Hepatocyte (in vitro differentiated cells): ENCODE data around the gene RIC1. TPM values are rescaled to one million over a fixed set of nuclear protein-coding genes. Genes with fewer than 3 reads are reported as not detected.

Experiments used
- DNase-seq: peaks from one replicate; pipeline ENCODE4 v3.0.0-alpha.2; 2016; ENCODE audit warnings: low spot score
- H2AFZ ChIP-seq: fragments of 200-600 bp; sonication (generic); 2 replicates; pipeline ENCODE4 v1.6.0; 2016; ENCODE audit warnings: antibody characterized with exemption, mild to moderate bottlenecking
- H3K27ac ChIP-seq: fragments of 200-600 bp; sonication (generic); 2 replicates; pipeline ENCODE4 v1.5.1; 2016; ENCODE audit warnings: mild to moderate bottlenecking
- H3K27me3 ChIP-seq: fragments of 200-600 bp; sonication (generic); 2 replicates; pipeline ENCODE4 v1.6.1; 2016
- H3K36me3 ChIP-seq: fragments of 200-600 bp; sonication (generic); replicated peaks from 2 replicates; pipeline ENCODE4 v1.5.1; 2016; ENCODE audit warnings: low read depth; ENCODE audit not compliant: insufficient read depth
- H3K4me1 ChIP-seq: fragments of 200-600 bp; sonication (generic); 2 replicates; pipeline ENCODE4 v1.5.1; 2016; ENCODE audit warnings: mild to moderate bottlenecking, moderate library complexity; ENCODE audit not compliant: insufficient read depth
- H3K4me2 ChIP-seq: fragments of 200-600 bp; sonication (generic); 2 replicates; pipeline ENCODE4 v1.6.0; 2016
- H3K4me3 ChIP-seq: fragments of 200-600 bp; sonication (generic); 2 replicates; pipeline ENCODE4 v1.5.1; 2016; ENCODE audit warnings: mild to moderate bottlenecking
- H3K79me2 ChIP-seq: fragments of 200-600 bp; sonication (generic); 2 replicates; pipeline ENCODE4 v1.6.0; 2017; ENCODE audit warnings: mild to moderate bottlenecking
- H3K9me2 ChIP-seq: fragments of 200-600 bp; sonication (generic); replicated peaks from 2 replicates; pipeline ENCODE4 v1.6.0; 2017; ENCODE audit warnings: mild to moderate bottlenecking; ENCODE audit not compliant: insufficient read depth
- H3K9me3 ChIP-seq: fragments of 200-600 bp; sonication (generic); 2 replicates; pipeline ENCODE4 v1.5.1; 2016; ENCODE audit warnings: low read depth, mild to moderate bottlenecking
- H4K20me1 ChIP-seq: fragments of 200-600 bp; sonication (generic); 2 replicates; pipeline ENCODE4 v1.6.0; 2016; ENCODE audit warnings: mild to moderate bottlenecking; ENCODE audit not compliant: insufficient read depth, poor library complexity, severe bottlenecking
- CTCF ChIP-seq: fragments of 200-600 bp; sonication (generic); IDR thresholded peaks from 2 replicates; pipeline ENCODE4 v1.5.1; 2016; ENCODE audit warnings: antibody characterized with exemption, mild to moderate bottlenecking; ENCODE audit not compliant: poor library complexity
- EZH2 ChIP-seq: fragments of 200-600 bp; sonication (generic); IDR thresholded peaks from 2 replicates; pipeline ENCODE4 v1.6.1; 2016; ENCODE audit warnings: antibody characterized with exemption, mild to moderate bottlenecking, borderline replicate concordance
- EZH2phosphoT487 ChIP-seq: fragments of 200-600 bp; sonication (generic); IDR thresholded peaks from one replicate; pipeline ENCODE4 v1.6.1; 2018; ENCODE audit warnings: antibody characterized with exemption, mild to moderate bottlenecking, low read depth, moderate library complexity; ENCODE audit not compliant: unreplicated experiment, severe bottlenecking
- WGBS: methylation state at CpG from one replicate; pipeline ENCODE4 v1.1.6; 2016; ENCODE audit warnings: low lambda C conversion rate; ENCODE audit errors: missing lambda C conversion rate; 5-methylcytosine and 5-hydroxymethylcytosine counted together
- polyA plus RNA-seq: library from polyadenylated mRNA; unstranded; fragments of >200 nt; fragmentation: Nextera tagmentation; extraction: Ambion mirVana; gene quantifications from 2 replicates; pipeline ENCODE4 v1.2.1, GENCODE V29; 2016
- total RNA-seq: library from RNA; depleted of rRNA; stranded (reverse); fragments of >200 nt; gene quantifications from 2 replicates; pipeline ENCODE4 v1.2.3, GENCODE V29; 2014

Gene RIC1
- total and polyA plus RNA-seq, 2 experiments from 2014 or later: 11.2 to 34.9 TPM

- TF ChIP-seq CTCF (no peak), EZH2phosphoT487 (no peak), EZH2 (no peak)
- Histone ChIP-seq H2AFZ (no peak overlapping the region), H3K36me3 (no peaks in the 10 kb centered on the region), H3K79me2 (no peaks in the 10 kb centered on the region), H3K27me3 (peaks cover 3% of the 10 kb centered on the region), H3K4me2 (no peak overlapping the region), H3K4me1 (no peaks in the 10 kb centered on the region), H4K20me1 (no peaks in the 10 kb centered on the region), H3K9me2 (no peaks in the 10 kb centered on the region), H3K9me3 (no peaks in the 10 kb centered on the region), H3K27ac (no peak overlapping the region), H3K4me3 (no peak overlapping the region)
- WGBS: 88% methylated on average over 5 of the region's 5 CpGs
- no peak for DNase-seq
These were observed 36.0 kb upstream of the RIC1 start for GRCh38 chr9:5592904-5593303.

GRCh38 chr9:5593904-5594303 lies 35.0 kb upstream of the RIC1 start:
- Histone ChIP-seq H3K4me3 (no peak overlapping the region), H4K20me1 (no peaks in the 10 kb centered on the region), H3K4me2 (no peak overlapping the region), H3K9me3 (no peaks in the 10 kb centered on the region), H3K9me2 (no peaks in the 10 kb centered on the region), H3K4me1 (no peaks in the 10 kb centered on the region), H3K27me3 (peaks cover 3% of the 10 kb centered on the region), H2AFZ (no peak overlapping the region), H3K27ac (no peak overlapping the region), H3K79me2 (no peaks in the 10 kb centered on the region), H3K36me3 (no peaks in the 10 kb centered on the region)
- no peak for DNase-seq
- WGBS: 93% methylated on average over 2 of the region's 2 CpGs
- TF ChIP-seq EZH2phosphoT487: no peak
- no peak for TF ChIP-seq CTCF
- TF ChIP-seq EZH2: no peak

- no peak for DNase-seq
- WGBS: 86% methylated on average over 2 of the region's 2 CpGs
- no peaks in the 10 kb centered on the region for H4K20me1 ChIP-seq
- H3K4me3 ChIP-seq: no peak overlapping the region
- H3K9me3 ChIP-seq: no peaks in the 10 kb centered on the region
- no peak overlapping the region for H2AFZ ChIP-seq
- H3K4me2 ChIP-seq: no peak overlapping the region
- TF ChIP-seq EZH2phosphoT487: no peak
- TF ChIP-seq CTCF: no peak
- no peaks in the 10 kb centered on the region for H3K36me3 ChIP-seq
- no peaks in the 10 kb centered on the region for H3K9me2 ChIP-seq
- no peak overlapping the region for H3K27ac ChIP-seq
- peaks cover 3% of the 10 kb centered on the region for H3K27me3 ChIP-seq
- H3K4me1 ChIP-seq: no peaks in the 10 kb centered on the region
- H3K79me2 ChIP-seq: no peaks in the 10 kb centered on the region
These were observed 32.7 kb upstream of the RIC1 start for GRCh38 chr9:5596173-5596572.
